Trophoblast cell (in vitro differentiated cells and primary cell): ENCODE measurements around the gene ROBO1.
"Not testable (repeated sequence)": the region's sequence is repeated elsewhere in the genome, so short reads cannot be mapped to it uniquely, and the experiment has no call there.

Source experiments
- DNase-seq, 2 donors: peaks; one replicate each; pipeline ENCODE4 v3.0.0-alpha.2; 2016
- H2AFZ ChIP-seq: 2 replicates; pipeline ENCODE4 v1.6.1; 2013; ENCODE audit warnings: low read length, moderate library complexity, mild to moderate bottlenecking; ENCODE audit not compliant: insufficient read depth, poor library complexity
- H2AK5ac ChIP-seq: 2 replicates; pipeline ENCODE4 v1.6.1; 2013; ENCODE audit warnings: mild to moderate bottlenecking, low read length
- H2BK120ac ChIP-seq: 2 replicates; pipeline ENCODE4 v1.6.1; 2013; ENCODE audit warnings: low read length, mild to moderate bottlenecking, moderate library complexity; ENCODE audit not compliant: insufficient read depth, poor library complexity
- H2BK12ac ChIP-seq: 2 replicates; pipeline ENCODE4 v1.6.1; 2013; ENCODE audit warnings: mild to moderate bottlenecking, low read length, moderate library complexity
- H2BK5ac ChIP-seq: 2 replicates; pipeline ENCODE4 v1.6.1; 2013; ENCODE audit warnings: low read length, low read depth, moderate library complexity, mild to moderate bottlenecking; ENCODE audit not compliant: poor library complexity
- H3K14ac ChIP-seq: 2 replicates; pipeline ENCODE4 v1.6.1; 2013; ENCODE audit warnings: mild to moderate bottlenecking, low read length
- H3K18ac ChIP-seq: 2 replicates; pipeline ENCODE4 v1.6.1; 2013; ENCODE audit warnings: mild to moderate bottlenecking, low read length
- H3K23ac ChIP-seq: 2 replicates; pipeline ENCODE4 v1.6.1; 2013; ENCODE audit warnings: low read length
- H3K27ac ChIP-seq: 2 replicates; pipeline ENCODE4 v1.5.1; 2013; ENCODE audit warnings: low read depth, mild to moderate bottlenecking, inconsistent platforms, low read length, moderate library complexity
- H3K27me3 ChIP-seq: 2 replicates; pipeline ENCODE4 v1.6.1; 2013; ENCODE audit warnings: inconsistent platforms, mild to moderate bottlenecking, low read length, moderate library complexity; ENCODE audit not compliant: insufficient read depth
- H3K36me3 ChIP-seq, 2 experiments: 1 replicate in 1 of 2; 2 replicates in 1 of 2; pipeline ENCODE4 v1.6.1; 2013; ENCODE audit warnings: low read length in 2 of 2, mild to moderate bottlenecking in 2 of 2, moderate library complexity in 1 of 2; ENCODE audit not compliant: insufficient read depth in 2 of 2, control insufficient read depth in 1 of 2
- H3K4ac ChIP-seq: 2 replicates; pipeline ENCODE4 v1.6.1; 2013; ENCODE audit warnings: low read depth, mild to moderate bottlenecking, low read length, moderate library complexity
- H3K4me1 ChIP-seq, 2 experiments: 1 replicate in 1 of 2; 2 replicates in 1 of 2; pipeline ENCODE4 v1.6.1; 2013; ENCODE audit warnings: low read length in 2 of 2, mild to moderate bottlenecking in 2 of 2, moderate library complexity in 1 of 2; ENCODE audit not compliant: insufficient read depth in 2 of 2, control insufficient read depth in 1 of 2
- H3K4me2 ChIP-seq: 2 replicates; pipeline ENCODE4 v1.6.1; 2013; ENCODE audit warnings: inconsistent platforms, mild to moderate bottlenecking, low read length, moderate library complexity
- H3K4me3 ChIP-seq: 2 replicates; pipeline ENCODE4 v1.5.1; 2013; ENCODE audit warnings: mild to moderate bottlenecking, low read depth, low read length, inconsistent platforms
- H3K79me1 ChIP-seq: one replicate; pipeline ENCODE4 v1.6.1; 2013; ENCODE audit warnings: low read length
- H3K79me2 ChIP-seq: 2 replicates; pipeline ENCODE4 v1.6.1; 2013; ENCODE audit warnings: low read length, mild to moderate bottlenecking; ENCODE audit not compliant: control insufficient read depth, insufficient read depth, poor library complexity
- H3K9ac ChIP-seq: 2 replicates; pipeline ENCODE4 v1.6.1; 2013; ENCODE audit warnings: mild to moderate bottlenecking, low read length
- H3K9me3 ChIP-seq: 2 replicates; pipeline ENCODE4 v1.6.1; 2013; ENCODE audit warnings: low read depth, mild to moderate bottlenecking, control low read depth, inconsistent platforms, low read length; ENCODE audit not compliant: insufficient read depth
- H4K12ac ChIP-seq: 2 replicates; pipeline ENCODE4 v1.6.1; 2013; ENCODE audit warnings: low read depth, mild to moderate bottlenecking, low read length, moderate library complexity
- H4K8ac ChIP-seq: 2 replicates; pipeline ENCODE4 v1.6.1; 2013; ENCODE audit warnings: low read depth, mild to moderate bottlenecking, low read length, moderate library complexity
- H4K91ac ChIP-seq: one replicate; pipeline ENCODE4 v1.6.1; 2013; ENCODE audit warnings: low read depth, mild to moderate bottlenecking, low read length, moderate library complexity
- WGBS: extraction: QIAGEN DNeasy Blood & Tissue Kit; methylation state at CpG from one replicate; pipeline ENCODE4 v1.1.7; 2013; ENCODE audit warnings: missing lambda C conversion rate; ENCODE audit not compliant: insufficient read length, insufficient coverage; ENCODE audit errors: extremely low coverage; 5-methylcytosine and 5-hydroxymethylcytosine counted together

The ROBO1 gene

DNA sequence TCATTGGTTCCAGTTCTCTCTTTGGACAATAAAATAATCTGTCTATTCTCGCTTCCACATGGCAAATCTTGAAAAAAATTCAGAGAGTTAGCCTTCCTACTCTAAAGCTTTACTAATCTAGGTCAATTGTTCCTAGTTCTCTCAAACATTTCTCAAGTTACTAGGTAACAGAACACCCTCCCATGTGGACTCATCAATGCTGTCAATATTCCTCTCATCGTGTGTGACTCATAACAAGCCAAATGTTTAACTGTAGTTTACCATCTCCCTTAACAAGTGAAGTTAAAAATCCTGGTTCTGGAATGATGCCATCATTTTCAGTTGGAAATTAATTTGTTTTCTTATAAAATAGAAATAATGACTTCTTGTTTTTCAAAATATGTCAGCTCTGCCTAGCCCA lies 438.6 kb downstream of the ROBO1 start:
- H3K4me2 ChIP-seq = no peak overlapping the region
- no peak overlapping the region for H3K27ac ChIP-seq
- no peaks in the 10 kb centered on the region for H3K36me3 ChIP-seq
- no peak for DNase-seq
- H3K9ac ChIP-seq = no peak overlapping the region
- H3K4ac ChIP-seq = no peak overlapping the region
- H2BK120ac ChIP-seq = no peak overlapping the region
- no peak overlapping the region for H2AK5ac ChIP-seq
- H3K9me3 ChIP-seq = no peaks in the 10 kb centered on the region
- no peak overlapping the region for H2BK5ac ChIP-seq
- H4K91ac ChIP-seq = no peak overlapping the region
- no peaks in the 10 kb centered on the region for H3K79me1 ChIP-seq
- H3K27me3 ChIP-seq = no peaks in the 10 kb centered on the region
- no peak overlapping the region for H3K18ac ChIP-seq
- no peak overlapping the region for H3K14ac ChIP-seq
- H2AFZ ChIP-seq = no peak overlapping the region
- no peak overlapping the region for H3K23ac ChIP-seq
- WGBS = no CpG with 5 or more reads among the region's 2 CpGs
- H4K12ac ChIP-seq = no peak overlapping the region
- H2BK12ac ChIP-seq = no peak overlapping the region
- H3K79me2 ChIP-seq = no peaks in the 10 kb centered on the region
- no peaks in the 10 kb centered on the region for H3K4me1 ChIP-seq
- no peak overlapping the region for H4K8ac ChIP-seq
- H3K4me3 ChIP-seq = no peak overlapping the region

GRCh38 chr3:79326642-79327041 lies 441.2 kb downstream of the ROBO1 start:
- Histone ChIP-seq H3K9ac (no peak overlapping the region), H3K27ac (no peak overlapping the region), H3K79me1 (no peaks in the 10 kb centered on the region), H3K23ac (no peak overlapping the region), H2AFZ (no peak overlapping the region), H3K4me1 (no peaks in the 10 kb centered on the region), H3K4me2 (no peak overlapping the region), H3K4me3 (no peak overlapping the region), H2BK120ac (no peak overlapping the region), H3K18ac (no peak overlapping the region), H3K79me2 (no peaks in the 10 kb centered on the region), H4K8ac (no peak overlapping the region), H3K14ac (no peak overlapping the region), H3K36me3 (no peaks in the 10 kb centered on the region), H3K27me3 (no peaks in the 10 kb centered on the region), H4K91ac (no peak overlapping the region), H2BK5ac (no peak overlapping the region), H2BK12ac (no peak overlapping the region), H3K9me3 (no peaks in the 10 kb centered on the region), H3K4ac (no peak overlapping the region), H2AK5ac (no peak overlapping the region), H4K12ac (no peak overlapping the region)
- WGBS = no CpG with 5 or more reads among the region's 3 CpGs
- no peak for DNase-seq

GRCh38 chr3:79325833-79326383 lies 441.9 kb downstream of the ROBO1 start:
- H3K4me1 ChIP-seq, DNase-seq, H3K4me3 ChIP-seq, H3K18ac ChIP-seq, H3K79me2 ChIP-seq, H3K23ac ChIP-seq, H3K4me2 ChIP-seq, H4K8ac ChIP-seq, H3K14ac ChIP-seq, H3K4ac ChIP-seq, H2BK120ac ChIP-seq, H3K9ac ChIP-seq, H3K27ac ChIP-seq, H3K27me3 ChIP-seq, H3K79me1 ChIP-seq, H4K91ac ChIP-seq, H2BK5ac ChIP-seq, H2AFZ ChIP-seq, H3K9me3 ChIP-seq, H3K36me3 ChIP-seq, H2AK5ac ChIP-seq, H2BK12ac ChIP-seq, H4K12ac ChIP-seq: not testable (repeated sequence)
- no CpG with 5 or more reads among the region's 15 CpGs for WGBS

GRCh38 chr3:79317551-79318518 lies 450.0 kb downstream of the ROBO1 start:
- H3K9ac ChIP-seq = no peak overlapping the region
- no peak overlapping the region for H4K12ac ChIP-seq
- no peak overlapping the region for H2BK5ac ChIP-seq
- no peak overlapping the region for H3K4me2 ChIP-seq
- H3K4me1 ChIP-seq = peaks cover 0 to 3% of the 10 kb centered on the region in 2 experiments
- H3K14ac ChIP-seq = no peak overlapping the region
- WGBS = no CpG with 5 or more reads among the region's 7 CpGs
- H3K4ac ChIP-seq = no peak overlapping the region
- no peak overlapping the region for H4K91ac ChIP-seq
- no peaks in the 10 kb centered on the region for H3K79me1 ChIP-seq
- no peak overlapping the region for H2AK5ac ChIP-seq
- no peak overlapping the region for H2AFZ ChIP-seq
- H3K4me3 ChIP-seq = no peak overlapping the region
- no peak overlapping the region for H3K27ac ChIP-seq
- H3K18ac ChIP-seq = no peak overlapping the region
- no peaks in the 10 kb centered on the region for H3K9me3 ChIP-seq
- H3K23ac ChIP-seq = no peak overlapping the region
- H2BK120ac ChIP-seq = no peak overlapping the region
- H4K8ac ChIP-seq = no peak overlapping the region
- H3K36me3 ChIP-seq = no peaks in the 10 kb centered on the region
- no peak overlapping the region for H2BK12ac ChIP-seq
- no peak for DNase-seq
- H3K79me2 ChIP-seq = no peaks in the 10 kb centered on the region
- H3K27me3 ChIP-seq = no peaks in the 10 kb centered on the region
